Naive thymus-derived CD4-positive, alpha-beta T cell (primary cell): Measurements from ENCODE around the gene NTF3. TPM values are rescaled to one million over a fixed set of nuclear protein-coding genes. Genes with fewer than 3 reads are reported as not detected.

Experiments used
- ATAC-seq: fragments of 150-1000 bp; cut with Tn5 transposase; 2 replicates; pipeline ENCODE4 v1.10.0; 2021; ENCODE audit warnings: mild to moderate bottlenecking, moderate library complexity
- CTCF ChIA-PET: fragments of 350-600 bp; sonication (Branson Sonifier 250); formaldehyde crosslinking; loops from one replicate; lab custom pipeline; 2021; ENCODE audit warnings: antibody characterized with exemption; lab: Charles Lee
- POLR2A ChIA-PET: fragments of 350-600 bp; sonication (Branson Sonifier 250); formaldehyde crosslinking; loops from one replicate; lab custom pipeline; 2021; ENCODE audit warnings: antibody characterized with exemption, inconsistent platforms; lab: Charles Lee
- DNase-seq, 9 donors: peaks; one replicate each; pipeline versions ENCODE4 v3.0.0 to v3.0.0-alpha.2; 2020 to 2022; ENCODE audit warnings: mixed read lengths in 1 of 9
- H3K27ac ChIP-seq: one replicate; pipeline ENCODE4 v1.7.0; 2013; ENCODE audit warnings: mild to moderate bottlenecking, low read depth, low read length, moderate library complexity
- H3K27me3 ChIP-seq, 2 donors: one replicate each; pipeline ENCODE4 v1.7.0; 2013; ENCODE audit warnings: low read length in 2 of 2, mild to moderate bottlenecking in 2 of 2, moderate library complexity in 2 of 2; ENCODE audit not compliant: control insufficient read depth in 2 of 2, insufficient read depth in 2 of 2
- H3K36me3 ChIP-seq, 3 experiments: 1 replicate in 2 of 3; 2 replicates in 1 of 3; pipeline ENCODE4 v1.7.0; 2013; ENCODE audit warnings: low read length in 3 of 3, mild to moderate bottlenecking in 3 of 3, moderate library complexity in 1 of 3; ENCODE audit not compliant: insufficient read depth in 3 of 3, control insufficient read depth in 2 of 3
- H3K4me1 ChIP-seq, 2 donors: one replicate each; pipeline ENCODE4 v1.7.0; 2013; ENCODE audit warnings: low read length in 2 of 2, mild to moderate bottlenecking in 2 of 2, moderate library complexity in 1 of 2; ENCODE audit not compliant: control insufficient read depth in 2 of 2, insufficient read depth in 2 of 2
- H3K4me3 ChIP-seq: 2 replicates; pipeline ENCODE4 v1.7.0; 2013; ENCODE audit warnings: mild to moderate bottlenecking, low read length
- H3K9me3 ChIP-seq, 3 experiments: 1 replicate in 2 of 3; 2 replicates in 1 of 3; pipeline ENCODE4 v1.7.0; 2013; ENCODE audit warnings: low read length in 3 of 3; ENCODE audit not compliant: control insufficient read depth in 2 of 3
- H3K27ac Mint-ChIP-seq, 9 donors: one replicate each; pipeline ENCODE4 v1.8.0; 2020 to 2022; ENCODE audit warnings: mixed read lengths in 9 of 9, mild to moderate bottlenecking in 8 of 9, moderate library complexity in 5 of 9, inconsistent platforms in 2 of 9
- H3K27me3 Mint-ChIP-seq, 5 donors: one replicate each; pipeline ENCODE4 v1.8.0; 2021 to 2022; ENCODE audit warnings: mixed read lengths in 5 of 5, mild to moderate bottlenecking in 1 of 5
- H3K36me3 Mint-ChIP-seq, 5 donors: one replicate each; pipeline ENCODE4 v1.8.0; 2020 to 2022; ENCODE audit warnings: mixed read lengths in 5 of 5, mild to moderate bottlenecking in 3 of 5, inconsistent platforms in 1 of 5
- H3K4me1 Mint-ChIP-seq, 7 donors: one replicate each; pipeline ENCODE4 v1.8.0; 2020 to 2022; ENCODE audit warnings: mixed read lengths in 7 of 7, mild to moderate bottlenecking in 3 of 7, inconsistent platforms in 1 of 7
- H3K4me3 Mint-ChIP-seq, 10 donors: one replicate each; pipeline ENCODE4 v1.8.0; 2020 to 2022; ENCODE audit warnings: mild to moderate bottlenecking in 10 of 10, mixed read lengths in 10 of 10, moderate library complexity in 6 of 10, inconsistent platforms in 2 of 10
- H3K9me3 Mint-ChIP-seq, 11 donors: one replicate each; pipeline ENCODE4 v1.8.0; 2020 to 2022; ENCODE audit warnings: mixed read lengths in 11 of 11, mild to moderate bottlenecking in 4 of 11, inconsistent platforms in 1 of 11, moderate library complexity in 1 of 11
- intact Hi-C, 2 donors: fragments of 100-400 bp; cut with micrococcal nuclease; formaldehyde crosslinking; loops; one replicate each; pipeline ENCODE4 v1.15.1; 2023
- polyA plus RNA-seq, 2 donors: library from polyadenylated mRNA; unstranded; fragments of 300-500 nt; fragmentation: Illumina TruSeq; gene quantifications; one replicate each; pipeline ENCODE4 v1.2.3, GENCODE V29; 2021
- total RNA-seq, 6 experiments: library from RNA in 5 of 6; stranded (reverse) in 5 of 6; gene quantifications; 1 replicate in 5 of 6; 2 replicates in 1 of 6; pipeline ENCODE4 v1.2.3 and lab custom pipeline; 2021 to 2026

NTF3 gene
- total and polyA plus RNA-seq, 7 experiments from 2014 or later = not detected

DNA sequence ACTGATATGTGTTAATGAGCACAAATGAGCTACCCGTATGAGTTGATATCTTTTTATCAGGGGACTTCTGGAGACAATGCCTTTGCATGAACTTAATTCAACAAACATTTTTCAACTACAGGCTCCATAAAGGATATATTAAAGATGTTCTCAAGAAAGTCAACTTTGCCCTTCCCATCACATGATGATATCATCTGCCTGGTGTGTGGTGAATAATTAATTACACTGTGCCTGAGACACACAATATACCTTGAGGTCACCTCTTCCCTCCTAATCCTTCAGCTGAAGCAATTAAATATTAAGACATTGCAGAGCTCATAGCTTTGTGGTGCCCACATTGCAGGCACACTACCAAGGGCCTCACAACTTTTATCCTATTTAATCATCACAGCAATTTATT is 22.3 kb upstream of the NTF3 start:
- no peak for ATAC-seq
- no peaks in the 10 kb centered on the region for H3K36me3 Mint-ChIP-seq
- ChIA-PET CTCF (no interaction called here), POLR2A (no interaction called here)
- no peak for DNase-seq
- Histone ChIP-seq H3K27ac (no peak overlapping the region), H3K36me3 (no peaks in the 10 kb centered on the region), H3K4me3 (no peak overlapping the region), H3K4me1 (no peaks in the 10 kb centered on the region), H3K27me3 (no peaks in the 10 kb centered on the region), H3K9me3 (peaks cover 0 to under 1% (median 0%) of the 10 kb centered on the region in 3 experiments)
- no peak overlapping the region for H3K4me3 Mint-ChIP-seq
- H3K4me1 Mint-ChIP-seq = no peaks in the 10 kb centered on the region
- intact Hi-C loops = no loop called here
- H3K27me3 Mint-ChIP-seq = peaks cover 4 to 29% (median 16%) of the 10 kb centered on the region in 5 donors
- H3K9me3 Mint-ChIP-seq = peaks cover 0 to 18% (median 6%) of the 10 kb centered on the region in 11 donors
- no peak overlapping the region for H3K27ac Mint-ChIP-seq

DNA sequence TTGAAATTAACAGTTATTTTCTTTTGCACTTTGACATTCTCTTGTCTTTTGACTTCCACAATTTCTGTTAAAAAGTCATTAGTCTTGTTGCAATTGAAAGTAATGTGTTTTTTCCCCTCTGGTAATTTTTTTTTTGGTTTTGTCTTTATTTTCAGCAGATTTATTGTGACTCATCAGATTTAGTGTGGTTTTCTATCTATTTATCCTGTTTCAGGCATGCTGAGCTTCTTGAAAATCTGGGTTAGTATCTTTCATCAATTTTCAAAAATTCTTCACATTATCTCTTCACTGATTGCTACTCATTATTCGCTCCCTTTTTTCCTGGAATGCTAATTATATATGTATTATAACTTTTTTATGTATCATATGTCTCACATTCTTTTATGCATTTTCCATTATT is 15.3 kb upstream of the NTF3 start:
- no peak overlapping the region for H3K4me3 Mint-ChIP-seq
- peaks cover 0 to 17% (median 6%) of the 10 kb centered on the region in 11 donors for H3K9me3 Mint-ChIP-seq
- no peak overlapping the region for H3K27ac ChIP-seq
- no peak overlapping the region for H3K4me3 ChIP-seq
- ATAC-seq = no peak
- intact Hi-C loops = no loop called here
- H3K27ac Mint-ChIP-seq = no peak overlapping the region
- no peaks in the 10 kb centered on the region for H3K27me3 ChIP-seq
- no peaks in the 10 kb centered on the region for H3K4me1 ChIP-seq
- H3K4me1 Mint-ChIP-seq = no peaks in the 10 kb centered on the region
- POLR2A ChIA-PET = no interaction called here
- CTCF ChIA-PET = no interaction called here
- peaks cover 0 to 5% (median 0%) of the 10 kb centered on the region in 3 experiments for H3K9me3 ChIP-seq
- no peak for DNase-seq
- H3K27me3 Mint-ChIP-seq = peaks cover 8 to 28% (median 13%) of the 10 kb centered on the region in 5 donors
- no peaks in the 10 kb centered on the region for H3K36me3 ChIP-seq
- no peaks in the 10 kb centered on the region for H3K36me3 Mint-ChIP-seq

DNA sequence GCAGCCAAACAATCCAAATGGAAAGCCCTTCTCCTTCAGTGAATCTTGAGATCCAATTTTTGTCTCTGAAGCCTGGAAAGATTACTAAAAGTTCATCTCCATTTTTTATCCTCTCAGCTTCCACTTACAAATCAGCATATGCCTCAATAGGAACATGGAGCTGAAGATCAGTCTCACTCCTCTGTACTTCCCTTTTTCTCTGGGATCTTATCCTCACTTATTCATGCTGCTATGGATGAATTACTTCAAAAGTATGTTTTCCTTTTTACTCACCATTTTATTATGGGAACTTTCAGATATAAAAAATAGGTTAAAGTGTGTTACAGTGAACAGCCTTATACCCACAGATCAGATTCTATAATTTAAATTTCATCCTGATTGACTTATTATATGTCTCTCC is 14.4 kb upstream of the NTF3 start:
- H3K27me3 ChIP-seq = no peaks in the 10 kb centered on the region
- no peaks in the 10 kb centered on the region for H3K4me1 ChIP-seq
- H3K4me3 ChIP-seq = no peak overlapping the region
- ChIA-PET CTCF (no interaction called here), POLR2A (no interaction called here)
- Mint-ChIP-seq H3K9me3 (peaks cover 0 to 9% (median 0%) of the 10 kb centered on the region in 11 donors), H3K4me1 (no peaks in the 10 kb centered on the region), H3K4me3 (no peak overlapping the region), H3K36me3 (no peaks in the 10 kb centered on the region), H3K27me3 (peaks cover 10 to 36% (median 13%) of the 10 kb centered on the region in 5 donors), H3K27ac (no peak overlapping the region)
- DNase-seq (no peak), ATAC-seq (no peak)
- intact Hi-C loops = no loop called here
- H3K36me3 ChIP-seq = no peaks in the 10 kb centered on the region
- peaks cover 0 to 5% (median 0%) of the 10 kb centered on the region in 3 experiments for H3K9me3 ChIP-seq
- H3K27ac ChIP-seq = no peak overlapping the region

DNA sequence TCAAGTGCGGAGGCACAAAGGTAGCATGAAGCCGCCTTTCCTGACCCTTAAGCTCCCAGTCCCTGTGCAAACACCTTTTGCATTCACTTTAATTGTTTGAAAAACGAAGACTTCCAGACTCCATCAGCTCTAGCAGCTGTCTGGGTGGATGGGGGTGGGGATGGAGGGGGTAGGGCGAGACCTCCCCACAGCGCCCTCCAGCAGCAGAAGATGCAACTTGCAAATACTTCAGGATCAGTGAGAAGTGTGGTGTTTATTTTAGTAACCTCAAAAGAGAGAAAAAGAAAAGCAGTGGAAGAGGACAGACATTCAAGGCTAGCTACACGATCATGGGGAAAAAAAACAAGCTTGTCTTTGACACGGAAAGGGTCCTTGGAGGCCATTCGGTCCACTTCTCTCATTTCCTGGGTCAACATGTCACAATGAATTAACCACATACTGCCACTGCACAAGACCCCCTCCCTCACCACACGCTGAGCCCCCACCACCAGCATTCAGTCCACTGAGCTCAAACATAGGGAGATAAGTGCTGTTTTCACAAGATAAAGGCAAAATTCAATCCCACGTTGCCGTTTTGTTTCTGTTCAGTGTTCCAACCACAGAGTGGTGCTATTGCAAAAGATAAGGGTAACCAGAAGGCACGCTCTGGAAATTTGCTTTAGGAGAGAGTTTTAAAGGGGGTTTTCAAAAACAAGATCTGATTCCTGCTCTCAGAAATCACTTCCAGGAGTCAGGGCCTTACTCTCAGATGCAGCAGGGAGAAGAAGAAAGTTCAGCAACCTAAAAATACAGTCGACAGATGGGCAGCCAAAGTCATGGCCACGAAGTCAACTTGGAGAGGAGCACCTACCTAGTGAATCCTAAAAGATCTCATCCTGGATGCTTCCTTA is 3.3 kb upstream of the NTF3 start:
- Histone ChIP-seq H3K27me3 (no peaks in the 10 kb centered on the region), H3K4me3 (no peak overlapping the region), H3K36me3 (no peaks in the 10 kb centered on the region), H3K4me1 (no peaks in the 10 kb centered on the region), H3K27ac (no peak overlapping the region), H3K9me3 (no peaks in the 10 kb centered on the region)
- no peak for ATAC-seq
- peaks cover 0 to 2% (median 0%) of the 10 kb centered on the region in 11 donors for H3K9me3 Mint-ChIP-seq
- peaks cover 40 to 62% (median 53%) of the 10 kb centered on the region in 5 donors for H3K27me3 Mint-ChIP-seq
- intact Hi-C loops = no loop called here
- POLR2A ChIA-PET = no interaction called here
- CTCF ChIA-PET = no interaction called here
- DNase-seq = no peak
- peaks cover 0 to 1% (median 0%) of the 10 kb centered on the region in 5 donors for H3K36me3 Mint-ChIP-seq
- peaks cover 3 to 23% (median 13%) of the 10 kb centered on the region in 7 donors for H3K4me1 Mint-ChIP-seq
- H3K4me3 Mint-ChIP-seq = no peak overlapping the region
- H3K27ac Mint-ChIP-seq = no peak overlapping the region

DNA sequence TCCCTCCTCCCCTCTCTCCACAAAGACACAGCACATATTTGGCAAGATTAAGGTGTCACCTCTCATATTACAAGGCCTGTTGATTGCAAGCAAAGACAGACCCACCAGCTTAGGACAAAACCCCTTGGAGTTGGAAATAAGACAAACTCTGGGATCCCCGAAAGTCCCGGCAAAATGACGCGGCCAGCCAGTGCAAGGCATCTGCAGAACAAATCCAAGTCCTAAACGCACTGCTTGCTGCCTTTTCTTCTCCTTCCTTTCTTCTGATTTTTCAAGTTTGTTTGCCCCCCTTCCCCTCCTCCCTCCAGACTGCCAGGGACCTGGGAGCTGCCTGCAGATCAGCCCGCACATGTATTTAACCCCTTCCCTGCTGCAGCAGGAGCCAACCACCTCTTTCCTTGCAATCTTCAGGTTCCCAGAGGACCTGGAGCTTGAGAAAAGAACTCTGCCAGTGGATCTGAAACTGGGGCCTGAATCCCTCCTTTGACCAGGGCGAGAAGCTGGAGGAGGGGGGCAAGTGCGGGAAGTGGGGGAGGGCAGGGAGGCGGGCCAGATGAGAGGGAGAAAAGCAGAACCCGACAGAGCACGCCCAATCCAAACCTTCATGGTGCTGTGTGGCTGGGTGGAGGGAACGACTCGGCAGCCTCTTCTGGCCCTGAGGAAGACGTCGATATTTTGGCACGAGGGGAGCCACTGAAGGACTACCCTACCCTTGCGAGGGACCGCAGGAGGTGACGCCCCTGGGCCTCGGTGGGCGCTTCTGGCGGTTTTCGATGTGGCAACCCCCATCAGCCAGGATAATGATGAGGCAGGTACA is 2.0 kb upstream of the NTF3 start:
- H3K27me3 Mint-ChIP-seq = peaks cover 41 to 62% (median 53%) of the 10 kb centered on the region in 5 donors
- intact Hi-C loops = no loop called here
- CTCF ChIA-PET = no interaction called here
- H3K27ac Mint-ChIP-seq = no peak overlapping the region
- peak overlapping the region in 3 of 10 donors; percentile 26 to 81 (median 78) for H3K4me3 Mint-ChIP-seq
- H3K36me3 ChIP-seq = no peaks in the 10 kb centered on the region
- H3K4me1 ChIP-seq = no peaks in the 10 kb centered on the region
- peaks cover 3 to 23% (median 13%) of the 10 kb centered on the region in 7 donors for H3K4me1 Mint-ChIP-seq
- H3K27ac ChIP-seq = no peak overlapping the region
- H3K36me3 Mint-ChIP-seq = peaks cover 0 to 1% (median 0%) of the 10 kb centered on the region in 5 donors
- no peaks in the 10 kb centered on the region for H3K27me3 ChIP-seq
- no peak overlapping the region for H3K4me3 ChIP-seq
- no peak for ATAC-seq
- no peaks in the 10 kb centered on the region for H3K9me3 ChIP-seq
- H3K9me3 Mint-ChIP-seq = peaks cover 0 to 2% (median 0%) of the 10 kb centered on the region in 11 donors
- POLR2A ChIA-PET = no interaction called here
- DNase-seq = no peak

DNA sequence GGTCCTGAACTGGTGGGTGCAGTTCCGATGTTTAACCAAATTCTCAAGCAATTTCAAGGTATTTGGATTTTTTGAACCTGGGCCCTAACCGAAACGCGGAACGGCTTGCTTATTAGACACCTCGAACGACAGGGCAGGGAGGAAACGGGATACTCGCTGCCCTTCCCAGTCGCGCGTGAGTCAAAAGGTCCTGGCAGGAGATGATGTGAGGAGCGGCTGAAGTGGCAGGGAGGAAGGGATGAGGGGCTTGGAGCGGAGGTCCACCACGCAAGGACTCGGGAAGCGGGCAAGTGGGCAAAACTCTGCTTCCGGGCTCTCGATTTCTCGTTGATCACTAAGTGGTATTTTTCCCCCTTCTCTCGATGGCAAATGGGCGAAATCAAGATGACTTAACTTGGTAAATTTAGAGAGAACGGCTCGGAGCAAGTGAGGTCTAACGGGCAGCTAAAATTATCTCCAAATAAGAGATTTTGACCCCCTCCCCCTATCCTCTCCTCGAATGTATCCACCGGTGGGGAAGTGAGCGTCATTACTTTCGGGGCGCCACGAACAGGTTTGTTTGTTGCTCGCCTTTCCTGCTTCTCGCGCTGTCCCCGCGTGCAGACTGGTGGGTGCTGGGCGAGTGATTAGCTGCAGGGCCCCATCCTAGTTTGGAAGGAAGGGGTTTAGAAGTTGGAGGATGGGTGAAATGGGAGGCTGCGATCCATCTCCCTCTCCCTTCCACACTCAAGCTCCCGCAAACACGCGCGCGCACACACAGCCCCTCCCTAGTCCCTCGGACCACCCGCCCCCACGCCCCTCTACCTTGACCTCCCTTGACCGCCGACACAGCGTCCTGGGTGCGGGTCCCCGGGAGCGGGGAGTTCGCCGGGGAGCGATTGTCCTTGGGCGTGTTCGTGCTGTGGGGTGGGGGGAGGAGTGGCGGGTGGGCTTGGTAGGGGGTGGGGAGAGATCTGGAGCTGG is 986 bp upstream of the NTF3 start:
- H3K27me3 Mint-ChIP-seq = peaks cover 41 to 62% (median 51%) of the 10 kb centered on the region in 5 donors
- ChIA-PET POLR2A (no interaction called here), CTCF (no interaction called here)
- Histone ChIP-seq H3K36me3 (no peaks in the 10 kb centered on the region), H3K27ac (no peak overlapping the region), H3K4me1 (no peaks in the 10 kb centered on the region), H3K4me3 (no peak overlapping the region), H3K9me3 (no peaks in the 10 kb centered on the region), H3K27me3 (no peaks in the 10 kb centered on the region)
- no peak for DNase-seq
- peak overlapping the region in 8 of 10 donors; percentile 56 to 87 (median 78) for H3K4me3 Mint-ChIP-seq
- H3K4me1 Mint-ChIP-seq = peaks cover 3 to 23% (median 13%) of the 10 kb centered on the region in 7 donors
- no peak for ATAC-seq
- intact Hi-C loops = no loop called here
- peaks cover 0 to 2% (median 0%) of the 10 kb centered on the region in 11 donors for H3K9me3 Mint-ChIP-seq
- H3K27ac Mint-ChIP-seq = no peak overlapping the region
- H3K36me3 Mint-ChIP-seq = peaks cover 0 to 1% (median 0%) of the 10 kb centered on the region in 5 donors
